ENCODE results near the gene MYO1C.

MYO1C gene

DNA sequence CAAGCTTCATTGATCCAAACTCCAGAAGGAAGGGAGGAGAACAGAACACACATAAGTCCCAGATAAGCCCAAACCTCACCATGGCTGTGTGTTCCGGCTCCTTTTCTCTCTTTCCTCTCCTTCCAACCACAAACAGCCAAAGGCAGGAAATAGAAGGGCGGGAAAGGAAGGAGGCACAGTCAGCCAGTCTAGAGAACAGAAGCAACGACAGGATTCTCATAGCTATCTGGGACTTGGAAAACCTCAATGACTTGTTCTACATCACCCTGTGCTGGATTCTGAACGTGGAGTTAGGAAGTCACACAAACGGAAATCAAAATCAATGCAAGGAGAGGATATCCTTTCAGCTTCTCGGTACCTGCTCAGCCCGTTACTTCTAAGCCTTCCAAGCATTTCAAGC lies 45.4 kb downstream of the MYO1C start:
- TF ChIP-seq TEAD4 (IDR thresholded peaks at IDR 0.05) (no peak), TAF1 (IDR thresholded peaks at IDR 0.05; ENCODE audit: low read depth) (no peak), EGR1 (IDR thresholded peaks at IDR 0.05) (no peak), CEBPB (IDR thresholded peaks at IDR 0.05) (no peak), YY1 (IDR thresholded peaks at IDR 0.05; ENCODE audit: low read depth) (no peak), CREB1 (IDR thresholded peaks at IDR 0.05; ENCODE audit: low read depth) (no peak), RAD21 (IDR thresholded peaks at IDR 0.05; ENCODE audit: low read depth) (no peak), REST (IDR thresholded peaks at IDR 0.05; ENCODE audit: low read depth) (no peak), TCF12 (IDR thresholded peaks at IDR 0.05; ENCODE audit: low read depth) (no peak), ZBTB7A (IDR thresholded peaks at IDR 0.05; ENCODE audit: low read depth) (no peak)
- TF ChIP-seq, protein P1, sequence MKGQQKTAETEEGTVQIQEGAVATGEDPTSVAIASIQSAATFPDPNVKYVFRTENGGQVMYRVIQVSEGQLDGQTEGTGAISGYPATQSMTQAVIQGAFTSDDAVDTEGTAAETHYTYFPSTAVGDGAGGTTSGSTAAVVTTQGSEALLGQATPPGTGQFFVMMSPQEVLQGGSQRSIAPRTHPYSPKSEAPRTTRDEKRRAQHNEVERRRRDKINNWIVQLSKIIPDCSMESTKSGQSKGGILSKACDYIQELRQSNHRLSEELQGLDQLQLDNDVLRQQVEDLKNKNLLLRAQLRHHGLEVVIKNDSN (IDR thresholded peaks at IDR 0.05), result no peak
- TF ChIP-seq, protein P2, sequence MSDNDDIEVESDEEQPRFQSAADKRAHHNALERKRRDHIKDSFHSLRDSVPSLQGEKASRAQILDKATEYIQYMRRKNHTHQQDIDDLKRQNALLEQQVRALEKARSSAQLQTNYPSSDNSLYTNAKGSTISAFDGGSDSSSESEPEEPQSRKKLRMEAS (IDR thresholded peaks at IDR 0.05), result no peak

DNA sequence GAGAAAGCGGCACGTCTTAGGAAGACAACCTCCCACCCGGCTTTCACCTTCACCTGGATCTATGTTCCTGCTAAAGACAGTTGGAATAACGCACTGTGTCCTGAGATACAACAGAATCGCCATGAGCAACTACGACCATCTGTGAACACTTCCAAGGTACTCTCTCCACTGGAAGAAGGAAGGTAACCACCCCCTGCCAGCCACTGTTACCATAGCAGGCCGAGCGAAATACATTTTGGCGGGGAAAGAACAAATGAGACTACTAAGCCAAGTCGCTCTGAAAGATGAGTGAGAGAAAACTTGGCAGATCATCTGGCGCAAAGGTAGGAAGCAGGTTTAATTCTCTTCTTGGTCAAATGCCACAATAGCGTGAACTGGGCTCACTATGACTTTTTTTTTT lies 46.3 kb downstream of the MYO1C start:
- no peak for TF ChIP-seq TCF12 (IDR thresholded peaks at IDR 0.05; ENCODE audit: low read depth)
- TF ChIP-seq, protein P1 (IDR thresholded peaks at IDR 0.05), result no peak
- no peak for TF ChIP-seq TEAD4 (IDR thresholded peaks at IDR 0.05)
- TF ChIP-seq YY1 (IDR thresholded peaks at IDR 0.05; ENCODE audit: low read depth), result no peak
- no peak for TF ChIP-seq REST (IDR thresholded peaks at IDR 0.05; ENCODE audit: low read depth)
- no peak for TF ChIP-seq ZBTB7A (IDR thresholded peaks at IDR 0.05; ENCODE audit: low read depth)
- no peak for TF ChIP-seq CEBPB (IDR thresholded peaks at IDR 0.05)
- no peak for TF ChIP-seq FOXM1 (IDR thresholded peaks at IDR 0.05; ENCODE audit: borderline replicate concordance, low read depth)
- TF ChIP-seq RAD21 (IDR thresholded peaks at IDR 0.05; ENCODE audit: low read depth), result no peak
- TF ChIP-seq, protein P2 (IDR thresholded peaks at IDR 0.05), result no peak
- TF ChIP-seq EGR1 (IDR thresholded peaks at IDR 0.05), result no peak
- TF ChIP-seq NFIC (IDR thresholded peaks at IDR 0.05), result no peak
- TF ChIP-seq CREB1 (IDR thresholded peaks at IDR 0.05; ENCODE audit: low read depth), result no peak
- TF ChIP-seq EP300 (IDR thresholded peaks at IDR 0.05; ENCODE audit: borderline replicate concordance), result no peak

DNA sequence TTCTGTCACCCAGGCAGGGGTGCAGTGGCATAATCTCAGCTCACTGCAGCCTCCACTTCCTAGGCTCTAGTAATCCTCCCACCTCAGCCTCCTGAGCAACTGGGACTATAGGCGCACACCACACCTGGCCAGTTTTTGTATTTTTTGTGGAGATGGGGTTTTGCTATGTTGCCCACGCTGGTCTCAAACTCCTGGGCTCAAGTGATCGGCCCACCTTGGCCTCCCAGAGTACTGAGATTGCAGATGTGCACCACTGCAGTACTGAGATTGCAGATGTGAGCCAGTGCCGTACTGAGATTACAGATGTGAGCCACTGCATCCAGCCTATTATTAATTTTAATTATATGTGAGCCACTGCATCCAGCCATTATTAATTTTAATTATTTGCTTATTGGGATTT lies 50.3 kb downstream of the MYO1C start:
- no peak for TF ChIP-seq YY1 (IDR thresholded peaks at IDR 0.05; ENCODE audit: low read depth)
- TF ChIP-seq EP300 (IDR thresholded peaks at IDR 0.05; ENCODE audit: borderline replicate concordance), result no peak
- no peak for TF ChIP-seq TCF12 (IDR thresholded peaks at IDR 0.05; ENCODE audit: low read depth)
- no peak for TF ChIP-seq CREB1 (IDR thresholded peaks at IDR 0.05; ENCODE audit: low read depth)
- TF ChIP-seq EGR1 (IDR thresholded peaks at IDR 0.05), result no peak
- TF ChIP-seq NFIC (IDR thresholded peaks at IDR 0.05), result no peak
- TF ChIP-seq, protein P2 (IDR thresholded peaks at IDR 0.05), result no peak
- no peak for TF ChIP-seq TAF1 (IDR thresholded peaks at IDR 0.05; ENCODE audit: low read depth)

- TF ChIP-seq, protein P1 (IDR thresholded peaks at IDR 0.05), result no peak
- TF ChIP-seq CREB1 (IDR thresholded peaks at IDR 0.05; ENCODE audit: low read depth) (no peak), ZBTB7A (IDR thresholded peaks at IDR 0.05; ENCODE audit: low read depth) (no peak), YY1 (IDR thresholded peaks at IDR 0.05; ENCODE audit: low read depth) (no peak), RAD21 (IDR thresholded peaks at IDR 0.05; ENCODE audit: low read depth) (no peak), TAF1 (IDR thresholded peaks at IDR 0.05; ENCODE audit: low read depth) (no peak), EP300 (IDR thresholded peaks at IDR 0.05; ENCODE audit: borderline replicate concordance) (no peak), EGR1 (IDR thresholded peaks at IDR 0.05) (no peak), FOXM1 (IDR thresholded peaks at IDR 0.05; ENCODE audit: borderline replicate concordance, low read depth) (no peak)
Measured at GRCh38 chr17:1440921-1441320, 51.6 kb downstream of the MYO1C start.

DNA sequence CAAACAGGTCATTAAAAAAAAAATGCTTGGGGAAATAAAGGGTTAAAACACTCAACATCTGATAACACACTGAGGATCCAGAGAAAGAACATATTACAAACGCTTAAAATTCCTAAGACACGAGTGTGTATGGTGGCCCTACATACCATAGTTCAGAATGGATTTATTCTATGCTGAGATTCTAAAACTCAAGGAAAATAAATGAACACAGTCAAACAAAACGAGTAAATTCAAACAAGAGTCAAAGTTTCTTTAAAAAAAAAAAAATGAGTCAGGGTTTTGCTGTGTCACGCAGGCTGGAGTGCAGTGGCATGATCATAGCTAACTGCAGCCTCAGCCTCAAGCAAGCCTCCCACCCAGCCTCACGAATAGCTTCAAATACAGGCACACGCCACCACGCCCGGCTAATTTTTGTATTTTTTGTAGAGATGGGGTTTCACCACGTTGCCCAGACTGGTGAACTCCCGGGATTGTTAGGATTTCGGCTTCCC lies 53.8 kb downstream of the MYO1C start:
- TF ChIP-seq EP300 (IDR thresholded peaks at IDR 0.05; ENCODE audit: borderline replicate concordance), result no peak
- TF ChIP-seq EGR1 (IDR thresholded peaks at IDR 0.05), result no peak
- TF ChIP-seq FOXM1 (IDR thresholded peaks at IDR 0.05; ENCODE audit: borderline replicate concordance, low read depth), result no peak
